HepG2 (cell line): ENCODE measurements around the gene TFAP2A. TPM values are rescaled to one million over a fixed set of nuclear protein-coding genes. Genes with fewer than 3 reads are reported as not detected.
A peak's percentile ranks its signal among the peaks of the same experiment; 100 is the strongest.

Source experiments
- ATAC-seq: fragments of 200-7000 bp; cut with Tn5 transposase; 3 replicates; pipeline ENCODE4 v1.9.1; 2020; ENCODE audit warnings: mild to moderate bottlenecking, moderate library complexity
- BruUV-seq: library from RNA; stranded (reverse); fragments of 400-500 nt; replicated peaks from 2 replicates; lab custom pipeline; 2021; lab: Mats Ljungman, UMichigan
- CTCF ChIA-PET: fragments of 300-600 bp; formaldehyde crosslinking; extraction: SDS; loops from one replicate; lab custom pipeline; 2021; ENCODE audit warnings: low total read pairs, inconsistent platforms, low intra/inter-chr PET ratio; lab: Yijun Ruan, JAX
- POLR2A ChIA-PET: fragments of 350-600 bp; sonication (Branson Sonifier 250); formaldehyde crosslinking; loops from one replicate; lab custom pipeline; 2020; ENCODE audit warnings: antibody characterized with exemption, inconsistent platforms; lab: Yijun Ruan, JAX
- DNase-seq: peaks from one replicate; pipeline ENCODE4 v3.0.0-alpha.2; 2015; ENCODE audit warnings: low spot score
- FAIRE-seq: peaks from 3 replicates; lab custom pipeline; 2011; peaks lifted over from hg19 to GRCh38; lab: Jason Lieb, UNC
- H2AFZ ChIP-seq: one replicate; pipeline ENCODE4 v1.6.1; 2011; ENCODE audit warnings: low read length, inconsistent platforms
- H3K27ac ChIP-seq: fragments of 300-600 bp; 3 replicates; pipeline ENCODE4 v1.8.0; 2011; ENCODE audit warnings: mixed run types, mild to moderate bottlenecking, mixed read lengths, low read length, inconsistent platforms; ENCODE audit not compliant: insufficient read depth; ENCODE audit errors: extremely low read length
- H3K27me3 ChIP-seq, 2 experiments: fragments of 200-600 bp in 1 of 2; 2 replicates in 1 of 2; 3 replicates in 1 of 2; pipeline versions ENCODE4 v1.6.0 to v1.8.0; 2011; ENCODE audit warnings: low read length in 2 of 2, mild to moderate bottlenecking in 2 of 2, moderate library complexity in 2 of 2, inconsistent platforms in 1 of 2; ENCODE audit not compliant: insufficient read depth in 2 of 2, control insufficient read depth in 1 of 2
- H3K36me3 ChIP-seq, 2 experiments: fragments of 200-600 bp in 1 of 2; replicated peaks in 1 of 2; 2 replicates in 1 of 2; 3 replicates in 1 of 2; pipeline versions ENCODE4 v1.5.1 to v1.8.0; 2011; ENCODE audit warnings: low read length in 2 of 2, inconsistent platforms in 1 of 2; ENCODE audit not compliant: insufficient read depth in 2 of 2, control insufficient read depth in 1 of 2
- H3K4me1 ChIP-seq: 2 replicates; pipeline ENCODE4 v1.5.1; 2012; ENCODE audit warnings: low read length, inconsistent platforms; ENCODE audit not compliant: insufficient read depth
- H3K4me2 ChIP-seq: 2 replicates; pipeline ENCODE4 v1.6.0; 2011; ENCODE audit warnings: low read depth, low read length, inconsistent platforms
- H3K4me3 ChIP-seq, 3 experiments: fragments of 200-600 bp in 1 of 3; sonication (generic), shearing (Covaris generic) in 1 of 3; replicated peaks in 1 of 3; 2 replicates each; pipeline ENCODE4 v1.5.1; 2011 to 2016; ENCODE audit warnings: low read length in 3 of 3, inconsistent platforms in 2 of 3, low read depth in 2 of 3, mild to moderate bottlenecking in 2 of 3, control low read depth in 1 of 3, mixed read lengths in 1 of 3; ENCODE audit not compliant: insufficient read depth in 1 of 3
- H3K79me2 ChIP-seq: one replicate; pipeline ENCODE4 v1.6.1; 2011; ENCODE audit warnings: low read length, inconsistent platforms; ENCODE audit not compliant: insufficient read depth
- H3K9ac ChIP-seq: 2 replicates; pipeline ENCODE4 v1.6.0; 2011; ENCODE audit warnings: mild to moderate bottlenecking, low read depth, low read length, inconsistent platforms; ENCODE audit not compliant: insufficient read depth
- H3K9me3 ChIP-seq: 2 replicates; pipeline ENCODE4 v1.5.1; 2012; ENCODE audit warnings: mild to moderate bottlenecking, low read length
- H4K20me1 ChIP-seq: 2 replicates; pipeline ENCODE4 v1.6.0; 2011; ENCODE audit warnings: inconsistent platforms, mild to moderate bottlenecking, low read length, moderate library complexity; ENCODE audit not compliant: insufficient read depth
- SETDB1 ChIP-seq: sonication (generic); formaldehyde crosslinking; IDR thresholded peaks from 2 replicates; pipeline ENCODE4 v1.5.1; 2020; ENCODE audit warnings: missing genetic modification reagents, mild to moderate bottlenecking, borderline replicate concordance
- WGBS: methylation state at CpG from one replicate; pipeline ENCODE4 v1.1.6; 2017; ENCODE audit warnings: low lambda C conversion rate; 5-methylcytosine and 5-hydroxymethylcytosine counted together
- in situ Hi-C: cut with HindIII; loops from 2 replicates; pipeline ENCODE4 v1.10.0; 2017; ENCODE audit warnings: low pct_unique_long_range_greater_than_20kb; ENCODE audit not compliant: extremely low pct_ligation_motif_present
- intact Hi-C: fragments of 100-400 bp; cut with micrococcal nuclease; formaldehyde crosslinking; loops from one replicate; pipeline ENCODE4 v1.10.0; 2022; ENCODE audit not compliant: unreplicated experiment
- polyA plus RNA-seq, 8 experiments: library from polyadenylated mRNA; depleted of rRNA in 3 of 8; stranded (reverse) in 7 of 8; unstranded in 1 of 8; fragments of >200 nt; fragmentation: Illumina TruSeq in 4 of 8; extraction: Trizol in 4 of 8; gene quantifications; 2 replicates each; pipeline versions ENCODE4 v1.2.1 to v1.2.3, GENCODE V29; 2011 to 2016; ENCODE audit warnings: low read depth in 4 of 8, missing spikeins in 1 of 8, mixed read lengths in 1 of 8; ENCODE audit not compliant: insufficient read depth in 1 of 8
- total RNA-seq, 5 experiments: library from RNA; depleted of rRNA; stranded (reverse); fragments of >200 nt; fragmentation: Illumina TruSeq; extraction: Trizol; gene quantifications; 2 replicates each; pipeline ENCODE4 v1.2.3, GENCODE V29; 2016; ENCODE audit warnings: low read depth in 1 of 5
- TF ChIP-seq, protein P1 (sequence below): sonication (generic); formaldehyde crosslinking; IDR thresholded peaks from 2 replicates; pipeline ENCODE4 v1.4.0; 2020; ENCODE audit warnings: missing genetic modification reagents, mild to moderate bottlenecking, borderline replicate concordance

TFAP2A gene
- total and polyA plus RNA-seq, 2 of the 13 experiments (the other 11 are each of a cell fraction or from before 2014, with no cell fraction given), result not detected

- Histone ChIP-seq H3K4me1 (peaks cover 7% of the 10 kb centered on the region), H3K4me2 (peak overlapping the region; percentile 89), H3K27ac (no peak overlapping the region), H4K20me1 (no peaks in the 10 kb centered on the region), H3K79me2 (no peaks in the 10 kb centered on the region), H3K4me3 (peak overlapping the region in 2 of 3 experiments; percentile 67 to 71; a peak in 3 of 6 replicates), H3K9me3 (no peaks in the 10 kb centered on the region), H3K36me3 (no peaks in the 10 kb centered on the region), H3K27me3 (peaks cover 11 to 63% of the 10 kb centered on the region in 2 experiments), H3K9ac (no peak overlapping the region), H2AFZ (no peak overlapping the region)
- POLR2A ChIA-PET, result interaction anchor here (1.3 to 1.4 kb wide), 2 partner anchors 10 to 19 kb away, joined by 3 to 6 read pairs; no protein-coding TSS in a partner anchor
- CTCF ChIA-PET, result no interaction called here
- no peak for DNase-seq
- intact Hi-C loops, result no loop called here
- in situ Hi-C loops, result loop anchor here (10.0 to 25.0 kb wide), 4 partner anchors 388 to 1888 kb away; no protein-coding TSS in a partner anchor
- BruUV-seq, result no TSS peak
- no peak for FAIRE-seq
- ATAC-seq, result no peak
- 69% methylated on average over 33 of the region's 35 CpGs for WGBS
- TF ChIP-seq, protein P1, sequence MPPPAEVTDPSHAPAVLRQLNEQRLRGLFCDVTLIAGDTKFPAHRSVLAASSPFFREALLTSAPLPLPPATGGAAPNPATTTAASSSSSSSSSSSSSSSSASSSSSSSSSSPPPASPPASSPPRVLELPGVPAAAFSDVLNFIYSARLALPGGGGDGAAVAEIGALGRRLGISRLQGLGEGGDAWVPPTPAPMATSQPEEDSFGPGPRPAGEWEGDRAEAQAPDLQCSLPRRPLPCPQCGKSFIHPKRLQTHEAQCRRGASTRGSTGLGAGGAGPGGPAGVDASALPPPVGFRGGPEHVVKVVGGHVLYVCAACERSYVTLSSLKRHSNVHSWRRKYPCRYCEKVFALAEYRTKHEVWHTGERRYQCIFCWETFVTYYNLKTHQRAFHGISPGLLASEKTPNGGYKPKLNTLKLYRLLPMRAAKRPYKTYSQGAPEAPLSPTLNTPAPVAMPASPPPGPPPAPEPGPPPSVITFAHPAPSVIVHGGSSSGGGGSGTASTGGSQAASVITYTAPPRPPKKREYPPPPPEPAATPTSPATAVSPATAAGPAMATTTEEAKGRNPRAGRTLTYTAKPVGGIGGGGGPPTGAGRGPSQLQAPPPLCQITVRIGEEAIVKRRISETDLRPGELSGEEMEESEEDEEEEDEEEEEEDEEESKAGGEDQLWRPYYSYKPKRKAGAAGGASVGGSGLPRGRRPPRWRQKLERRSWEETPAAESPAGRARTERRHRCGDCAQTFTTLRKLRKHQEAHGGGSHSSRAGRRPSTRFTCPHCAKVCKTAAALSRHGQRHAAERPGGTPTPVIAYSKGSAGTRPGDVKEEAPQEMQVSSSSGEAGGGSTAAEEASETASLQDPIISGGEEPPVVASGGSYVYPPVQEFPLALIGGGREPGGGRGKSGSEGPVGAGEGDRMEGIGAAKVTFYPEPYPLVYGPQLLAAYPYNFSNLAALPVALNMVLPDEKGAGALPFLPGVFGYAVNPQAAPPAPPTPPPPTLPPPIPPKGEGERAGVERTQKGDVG (CRISPR knock-in tag), result 0 out of 2 replicates have a peak, but pooled peaks have one; percentile 23
- no peak for TF ChIP-seq SETDB1
Observed at GRCh38 chr6:10425176-10425974, 10.5 kb upstream of the TFAP2A start.
